HepG2 (cell line): Measurements from ENCODE around the gene MAP3K2. TPM values are rescaled to one million over a fixed set of nuclear protein-coding genes. Genes with fewer than 3 reads are reported as not detected.

Experiments used
- ATAC-seq: fragments of 200-7000 bp; cut with Tn5 transposase; 3 replicates; pipeline ENCODE4 v1.9.1; 2020; ENCODE audit warnings: mild to moderate bottlenecking, moderate library complexity
- BruUV-seq: library from RNA; stranded (reverse); fragments of 400-500 nt; replicated peaks from 2 replicates; lab custom pipeline; 2021; lab: Mats Ljungman, UMichigan
- CTCF ChIA-PET: fragments of 300-600 bp; formaldehyde crosslinking; extraction: SDS; loops from one replicate; lab custom pipeline; 2021; ENCODE audit warnings: low total read pairs, inconsistent platforms, low intra/inter-chr PET ratio; lab: Yijun Ruan, JAX
- POLR2A ChIA-PET: fragments of 350-600 bp; sonication (Branson Sonifier 250); formaldehyde crosslinking; loops from one replicate; lab custom pipeline; 2020; ENCODE audit warnings: antibody characterized with exemption, inconsistent platforms; lab: Yijun Ruan, JAX
- DNase-seq: peaks from one replicate; pipeline ENCODE4 v3.0.0-alpha.2; 2015; ENCODE audit warnings: low spot score
- FAIRE-seq: peaks from 3 replicates; lab custom pipeline; 2011; peaks lifted over from hg19 to GRCh38; lab: Jason Lieb, UNC
- H2AFZ ChIP-seq: one replicate; pipeline ENCODE4 v1.6.1; 2011; ENCODE audit warnings: low read length, inconsistent platforms
- H3K27ac ChIP-seq: fragments of 300-600 bp; 3 replicates; pipeline ENCODE4 v1.8.0; 2011; ENCODE audit warnings: mixed run types, mild to moderate bottlenecking, mixed read lengths, low read length, inconsistent platforms; ENCODE audit not compliant: insufficient read depth; ENCODE audit errors: extremely low read length
- H3K27me3 ChIP-seq, 2 experiments: fragments of 200-600 bp in 1 of 2; 2 replicates in 1 of 2; 3 replicates in 1 of 2; pipeline versions ENCODE4 v1.6.0 to v1.8.0; 2011; ENCODE audit warnings: low read length in 2 of 2, mild to moderate bottlenecking in 2 of 2, moderate library complexity in 2 of 2, inconsistent platforms in 1 of 2; ENCODE audit not compliant: insufficient read depth in 2 of 2, control insufficient read depth in 1 of 2
- H3K36me3 ChIP-seq, 2 experiments: fragments of 200-600 bp in 1 of 2; replicated peaks in 1 of 2; 2 replicates in 1 of 2; 3 replicates in 1 of 2; pipeline versions ENCODE4 v1.5.1 to v1.8.0; 2011; ENCODE audit warnings: low read length in 2 of 2, inconsistent platforms in 1 of 2; ENCODE audit not compliant: insufficient read depth in 2 of 2, control insufficient read depth in 1 of 2
- H3K4me1 ChIP-seq: 2 replicates; pipeline ENCODE4 v1.5.1; 2012; ENCODE audit warnings: low read length, inconsistent platforms; ENCODE audit not compliant: insufficient read depth
- H3K4me2 ChIP-seq: 2 replicates; pipeline ENCODE4 v1.6.0; 2011; ENCODE audit warnings: low read depth, low read length, inconsistent platforms
- H3K4me3 ChIP-seq, 3 experiments: fragments of 200-600 bp in 1 of 3; sonication (generic), shearing (Covaris generic) in 1 of 3; replicated peaks in 1 of 3; 2 replicates each; pipeline ENCODE4 v1.5.1; 2011 to 2016; ENCODE audit warnings: low read length in 3 of 3, inconsistent platforms in 2 of 3, low read depth in 2 of 3, mild to moderate bottlenecking in 2 of 3, control low read depth in 1 of 3, mixed read lengths in 1 of 3; ENCODE audit not compliant: insufficient read depth in 1 of 3
- H3K79me2 ChIP-seq: one replicate; pipeline ENCODE4 v1.6.1; 2011; ENCODE audit warnings: low read length, inconsistent platforms; ENCODE audit not compliant: insufficient read depth
- H3K9ac ChIP-seq: 2 replicates; pipeline ENCODE4 v1.6.0; 2011; ENCODE audit warnings: mild to moderate bottlenecking, low read depth, low read length, inconsistent platforms; ENCODE audit not compliant: insufficient read depth
- H3K9me3 ChIP-seq: 2 replicates; pipeline ENCODE4 v1.5.1; 2012; ENCODE audit warnings: mild to moderate bottlenecking, low read length
- H4K20me1 ChIP-seq: 2 replicates; pipeline ENCODE4 v1.6.0; 2011; ENCODE audit warnings: inconsistent platforms, mild to moderate bottlenecking, low read length, moderate library complexity; ENCODE audit not compliant: insufficient read depth
- DBP ChIP-seq: sonication (generic); formaldehyde crosslinking; IDR thresholded peaks from 2 replicates; pipeline ENCODE4 v1.4.0; 2020; ENCODE audit warnings: missing genetic modification reagents; ENCODE audit errors: not compliant biosample characterization
- DMAP1 ChIP-seq: IDR thresholded peaks from 2 replicates; pipeline ENCODE4 v1.6.1; 2016
- ERF ChIP-seq: IDR thresholded peaks from 2 replicates; pipeline ENCODE4 v1.6.1; 2018; ENCODE audit warnings: missing biosample characterization, missing genetic modification reagents
- NCOA1 ChIP-seq: sonication (generic); formaldehyde crosslinking; IDR thresholded peaks from 2 replicates; pipeline ENCODE4 v1.9.0; 2021; ENCODE audit warnings: missing genetic modification reagents
- REST ChIP-seq, 2 experiments: IDR thresholded peaks; 2 replicates each; pipeline ENCODE4 v1.6.1; 2011 to 2012; ENCODE audit warnings: low read length in 2 of 2, borderline replicate concordance in 1 of 2, low read depth in 1 of 2, mild to moderate bottlenecking in 1 of 2, moderate library complexity in 1 of 2
- RFXANK ChIP-seq: IDR thresholded peaks from 2 replicates; pipeline ENCODE4 v1.6.1; 2016
- SMARCE1 ChIP-seq: fragments of 450-650 bp; IDR thresholded peaks from 2 replicates; pipeline ENCODE4 v1.6.1; 2017; ENCODE audit warnings: borderline replicate concordance
- ZEB1 ChIP-seq: IDR thresholded peaks from 2 replicates; pipeline ENCODE4 v1.6.1; 2012; ENCODE audit warnings: mild to moderate bottlenecking, low read depth, inconsistent platforms; ENCODE audit not compliant: insufficient replicate concordance
- ZKSCAN5 ChIP-seq: sonication (generic); formaldehyde crosslinking; IDR thresholded peaks from 2 replicates; pipeline ENCODE4 v1.5.1; 2020; ENCODE audit warnings: mild to moderate bottlenecking, missing genetic modification reagents
- ZNF292 ChIP-seq: sonication (generic); formaldehyde crosslinking; IDR thresholded peaks from 2 replicates; pipeline ENCODE4 v1.8.1; 2022; ENCODE audit warnings: mild to moderate bottlenecking, low read depth, missing genetic modification reagents, borderline replicate concordance
- ZNF558 ChIP-seq: sonication (generic); formaldehyde crosslinking; IDR thresholded peaks from 2 replicates; pipeline ENCODE4 v1.9.0; 2022; ENCODE audit warnings: mild to moderate bottlenecking, missing genetic modification reagents, borderline replicate concordance
- ZNF660 ChIP-seq: sonication (generic); formaldehyde crosslinking; IDR thresholded peaks from 2 replicates; pipeline ENCODE4 v1.5.1; 2020; ENCODE audit warnings: mild to moderate bottlenecking, low read depth, missing genetic modification reagents, borderline replicate concordance
- ZNF720 ChIP-seq: sonication (generic); formaldehyde crosslinking; IDR thresholded peaks from 2 replicates; pipeline ENCODE4 v1.4.0; 2020; ENCODE audit warnings: missing genetic modification reagents
- WGBS: methylation state at CpG from one replicate; pipeline ENCODE4 v1.1.6; 2017; ENCODE audit warnings: low lambda C conversion rate; 5-methylcytosine and 5-hydroxymethylcytosine counted together
- in situ Hi-C: cut with HindIII; loops from 2 replicates; pipeline ENCODE4 v1.10.0; 2017; ENCODE audit warnings: low pct_unique_long_range_greater_than_20kb; ENCODE audit not compliant: extremely low pct_ligation_motif_present
- intact Hi-C: fragments of 100-400 bp; cut with micrococcal nuclease; formaldehyde crosslinking; loops from one replicate; pipeline ENCODE4 v1.10.0; 2022; ENCODE audit not compliant: unreplicated experiment
- polyA plus RNA-seq, 8 experiments: library from polyadenylated mRNA; depleted of rRNA in 3 of 8; stranded (reverse) in 7 of 8; unstranded in 1 of 8; fragments of >200 nt; fragmentation: Illumina TruSeq in 4 of 8; extraction: Trizol in 4 of 8; gene quantifications; 2 replicates each; pipeline versions ENCODE4 v1.2.1 to v1.2.3, GENCODE V29; 2011 to 2016; ENCODE audit warnings: low read depth in 4 of 8, missing spikeins in 1 of 8, mixed read lengths in 1 of 8; ENCODE audit not compliant: insufficient read depth in 1 of 8
- total RNA-seq, 5 experiments: library from RNA; depleted of rRNA; stranded (reverse); fragments of >200 nt; fragmentation: Illumina TruSeq; extraction: Trizol; gene quantifications; 2 replicates each; pipeline ENCODE4 v1.2.3, GENCODE V29; 2016; ENCODE audit warnings: low read depth in 1 of 5
- TF ChIP-seq, protein P1 (sequence below): sonication (generic); formaldehyde crosslinking; IDR thresholded peaks from 2 replicates; pipeline ENCODE4 v1.4.0; 2020; ENCODE audit warnings: missing genetic modification reagents, borderline replicate concordance

Gene MAP3K2
- total and polyA plus RNA-seq, 2 of the 13 experiments (the other 11 are each of a cell fraction or from before 2014, with no cell fraction given) = 12.2 to 37.2 TPM

- no peak for TF ChIP-seq ZNF720 (CRISPR knock-in tag)
- TF ChIP-seq, all 625 proteins: peak for 14
Observed at GRCh38 chr2:127407661-127408003, 19.9 kb upstream of the MAP3K2 start (continued).

DNA sequence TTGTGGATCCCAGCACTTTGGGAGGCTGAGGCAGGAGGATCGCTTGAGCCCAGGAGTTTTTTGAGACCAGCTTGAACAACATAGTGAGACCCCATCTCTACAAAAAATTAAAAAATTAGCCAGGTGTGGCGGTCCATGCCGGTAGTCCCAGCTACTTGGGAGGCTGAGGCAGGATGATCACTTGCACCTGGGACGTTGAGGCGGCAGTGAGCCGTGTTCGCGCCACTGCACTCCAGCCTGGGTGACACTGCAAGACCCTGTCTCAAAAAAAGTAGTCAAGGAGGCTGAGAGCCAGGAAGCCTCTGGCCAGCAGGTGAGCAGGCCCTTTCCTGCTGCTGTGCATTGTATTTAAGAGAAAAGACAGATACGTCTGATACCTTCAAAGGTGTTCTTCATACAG lies 19.3 kb upstream of the MAP3K2 start:
- CTCF ChIA-PET = no interaction called here
- H2AFZ ChIP-seq = no peak overlapping the region
- no peak for FAIRE-seq
- H3K4me1 ChIP-seq = peaks cover 58% of the 10 kb centered on the region
- no peak for ATAC-seq
- H3K4me3 ChIP-seq = no peak overlapping the region
- BruUV-seq = no TSS peak
- H4K20me1 ChIP-seq = no peaks in the 10 kb centered on the region
- POLR2A ChIA-PET = interaction anchor here (1.1 to 2.3 kb wide), 8 partner anchors 8 to 48 kb away, joined by 3 to 48 read pairs (median 7); partner anchors contain the start of gene PROC
- H3K27me3 ChIP-seq = no peaks in the 10 kb centered on the region
- peak overlapping the region; percentile 59 for H3K27ac ChIP-seq
- peak overlapping the region; percentile 54; the same call in 1 of the 2 replicates for H3K4me2 ChIP-seq
- WGBS = 94% methylated on average over 9 of the region's 9 CpGs
- H3K79me2 ChIP-seq = no peaks in the 10 kb centered on the region
- H3K9ac ChIP-seq = 0 out of 2 replicates have a peak overlapping the region, but pooled peaks have one; percentile 39
- in situ Hi-C loops = no loop called here
- no peak for DNase-seq
- intact Hi-C loops = no loop called here
- no peaks in the 10 kb centered on the region for H3K9me3 ChIP-seq
- H3K36me3 ChIP-seq = no peaks in the 10 kb centered on the region
- TF ChIP-seq ZEB1 (no peak), ERF (CRISPR knock-in tag) (no peak), REST (IDR thresholded peaks at IDR 0.05; ENCODE audit: borderline replicate concordance in 1 of 2, low read depth in 1 of 2, low read length in 2 of 2) (no peak), ZKSCAN5 (no peak), DMAP1 (no peak), ZNF660 (no peak), ZNF292 (CRISPR knock-in tag) (no peak), NCOA1 (CRISPR knock-in tag) (no peak), SMARCE1 (no peak), RFXANK (no peak), DBP (no peak), ZNF558 (no peak)
- TF ChIP-seq, protein P1, sequence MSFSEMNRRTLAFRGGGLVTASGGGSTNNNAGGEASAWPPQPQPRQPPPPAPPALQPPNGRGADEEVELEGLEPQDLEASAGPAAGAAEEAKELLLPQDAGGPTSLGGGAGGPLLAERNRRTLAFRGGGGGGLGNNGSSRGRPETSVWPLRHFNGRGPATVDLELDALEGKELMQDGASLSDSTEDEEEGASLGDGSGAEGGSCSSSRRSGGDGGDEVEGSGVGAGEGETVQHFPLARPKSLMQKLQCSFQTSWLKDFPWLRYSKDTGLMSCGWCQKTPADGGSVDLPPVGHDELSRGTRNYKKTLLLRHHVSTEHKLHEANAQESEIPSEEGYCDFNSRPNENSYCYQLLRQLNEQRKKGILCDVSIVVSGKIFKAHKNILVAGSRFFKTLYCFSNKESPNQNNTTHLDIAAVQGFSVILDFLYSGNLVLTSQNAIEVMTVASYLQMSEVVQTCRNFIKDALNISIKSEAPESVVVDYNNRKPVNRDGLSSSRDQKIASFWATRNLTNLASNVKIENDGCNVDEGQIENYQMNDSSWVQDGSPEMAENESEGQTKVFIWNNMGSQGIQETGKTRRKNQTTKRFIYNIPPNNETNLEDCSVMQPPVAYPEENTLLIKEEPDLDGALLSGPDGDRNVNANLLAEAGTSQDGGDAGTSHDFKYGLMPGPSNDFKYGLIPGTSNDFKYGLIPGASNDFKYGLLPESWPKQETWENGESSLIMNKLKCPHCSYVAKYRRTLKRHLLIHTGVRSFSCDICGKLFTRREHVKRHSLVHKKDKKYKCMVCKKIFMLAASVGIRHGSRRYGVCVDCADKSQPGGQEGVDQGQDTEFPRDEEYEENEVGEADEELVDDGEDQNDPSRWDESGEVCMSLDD (CRISPR knock-in tag) = no peak
